ENCODE data around the gene C12orf42.
"Not testable (repeated sequence)": the region's sequence is repeated elsewhere in the genome, so short reads cannot be mapped to it uniquely, and the experiment has no call there.

The C12orf42 gene

GRCh38 chr12:103431387-103431786, 64.4 kb downstream of the C12orf42 start:
- Histone ChIP-seq H4K20me1 (ENCODE audit: low read depth, low read length) (no peaks in the 10 kb centered on the region), H3K79me2 (ENCODE audit: insufficient read depth, low read length) (no peaks in the 10 kb centered on the region), H3K4me2 (ENCODE audit: low read depth, low read length, poor library complexity, severe bottlenecking) (no peak overlapping the region), H3F3A (ENCODE audit: insufficient read depth) (no peaks in the 10 kb centered on the region), H3K9ac (ENCODE audit: low read length) (no peak overlapping the region), H3K9me2 (replicated peaks; ENCODE audit: insufficient read depth, low read length) (no peaks in the 10 kb centered on the region), H3K4me3 (ENCODE audit: insufficient read depth, low read length, poor library complexity, severe bottlenecking) (no peak overlapping the region), H2AFZ (ENCODE audit: low read depth, low read length, severe bottlenecking) (no peak overlapping the region), H3K9me3 (ENCODE audit: insufficient read depth, low read length) (no peaks in the 10 kb centered on the region), H3K36me3 (ENCODE audit: low read length) (no peaks in the 10 kb centered on the region), H3K27ac (ENCODE audit: low read depth, low read length) (no peak overlapping the region), H3K27me3 (ENCODE audit: low read length) (no peaks in the 10 kb centered on the region)
- TF ChIP-seq, protein P1, sequence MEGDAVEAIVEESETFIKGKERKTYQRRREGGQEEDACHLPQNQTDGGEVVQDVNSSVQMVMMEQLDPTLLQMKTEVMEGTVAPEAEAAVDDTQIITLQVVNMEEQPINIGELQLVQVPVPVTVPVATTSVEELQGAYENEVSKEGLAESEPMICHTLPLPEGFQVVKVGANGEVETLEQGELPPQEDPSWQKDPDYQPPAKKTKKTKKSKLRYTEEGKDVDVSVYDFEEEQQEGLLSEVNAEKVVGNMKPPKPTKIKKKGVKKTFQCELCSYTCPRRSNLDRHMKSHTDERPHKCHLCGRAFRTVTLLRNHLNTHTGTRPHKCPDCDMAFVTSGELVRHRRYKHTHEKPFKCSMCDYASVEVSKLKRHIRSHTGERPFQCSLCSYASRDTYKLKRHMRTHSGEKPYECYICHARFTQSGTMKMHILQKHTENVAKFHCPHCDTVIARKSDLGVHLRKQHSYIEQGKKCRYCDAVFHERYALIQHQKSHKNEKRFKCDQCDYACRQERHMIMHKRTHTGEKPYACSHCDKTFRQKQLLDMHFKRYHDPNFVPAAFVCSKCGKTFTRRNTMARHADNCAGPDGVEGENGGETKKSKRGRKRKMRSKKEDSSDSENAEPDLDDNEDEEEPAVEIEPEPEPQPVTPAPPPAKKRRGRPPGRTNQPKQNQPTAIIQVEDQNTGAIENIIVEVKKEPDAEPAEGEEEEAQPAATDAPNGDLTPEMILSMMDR (IDR thresholded peaks at IDR 0.05; ENCODE audit: insufficient read depth, low read length, poor library complexity, severe bottlenecking), result no peak
- no peak for TF ChIP-seq EZH2phosphoT487 (conservative IDR thresholded peaks at IDR 0.05; ENCODE audit: low read length)

DNA sequence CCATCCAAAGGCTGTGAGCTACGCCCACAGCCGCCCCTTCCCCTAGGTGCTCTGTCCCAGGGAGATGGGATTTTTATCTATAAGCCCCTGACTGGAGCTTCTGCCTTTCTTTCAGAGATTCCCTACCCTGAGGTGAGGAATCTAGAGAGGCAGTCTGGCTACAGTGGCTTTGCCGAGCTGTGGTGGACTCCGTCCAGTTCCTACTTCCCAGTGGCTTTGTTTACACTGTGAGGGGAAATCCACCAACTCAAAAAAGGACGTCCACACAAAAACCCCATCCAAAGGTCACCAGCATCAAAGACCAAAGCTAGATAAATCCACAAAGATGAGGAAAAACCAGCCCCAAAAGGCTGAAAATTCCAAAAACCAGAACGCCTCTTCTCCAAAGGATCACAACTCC, 70.1 kb downstream of the C12orf42 start:
- H3K4me2 ChIP-seq (ENCODE audit: low read depth, low read length, poor library complexity, severe bottlenecking); H2AFZ ChIP-seq (ENCODE audit: low read depth, low read length, severe bottlenecking); H4K20me1 ChIP-seq (ENCODE audit: low read depth, low read length); H3K9me3 ChIP-seq (ENCODE audit: insufficient read depth, low read length); H3F3A ChIP-seq (ENCODE audit: insufficient read depth); H3K9ac ChIP-seq (ENCODE audit: low read length); H3K79me2 ChIP-seq (ENCODE audit: insufficient read depth, low read length); H3K36me3 ChIP-seq (ENCODE audit: low read length); H3K4me3 ChIP-seq (ENCODE audit: insufficient read depth, low read length, poor library complexity, severe bottlenecking); H3K27me3 ChIP-seq (ENCODE audit: low read length); H3K9me2 ChIP-seq (replicated peaks; ENCODE audit: insufficient read depth, low read length); H3K27ac ChIP-seq (ENCODE audit: low read depth, low read length): not testable (repeated sequence)

DNA sequence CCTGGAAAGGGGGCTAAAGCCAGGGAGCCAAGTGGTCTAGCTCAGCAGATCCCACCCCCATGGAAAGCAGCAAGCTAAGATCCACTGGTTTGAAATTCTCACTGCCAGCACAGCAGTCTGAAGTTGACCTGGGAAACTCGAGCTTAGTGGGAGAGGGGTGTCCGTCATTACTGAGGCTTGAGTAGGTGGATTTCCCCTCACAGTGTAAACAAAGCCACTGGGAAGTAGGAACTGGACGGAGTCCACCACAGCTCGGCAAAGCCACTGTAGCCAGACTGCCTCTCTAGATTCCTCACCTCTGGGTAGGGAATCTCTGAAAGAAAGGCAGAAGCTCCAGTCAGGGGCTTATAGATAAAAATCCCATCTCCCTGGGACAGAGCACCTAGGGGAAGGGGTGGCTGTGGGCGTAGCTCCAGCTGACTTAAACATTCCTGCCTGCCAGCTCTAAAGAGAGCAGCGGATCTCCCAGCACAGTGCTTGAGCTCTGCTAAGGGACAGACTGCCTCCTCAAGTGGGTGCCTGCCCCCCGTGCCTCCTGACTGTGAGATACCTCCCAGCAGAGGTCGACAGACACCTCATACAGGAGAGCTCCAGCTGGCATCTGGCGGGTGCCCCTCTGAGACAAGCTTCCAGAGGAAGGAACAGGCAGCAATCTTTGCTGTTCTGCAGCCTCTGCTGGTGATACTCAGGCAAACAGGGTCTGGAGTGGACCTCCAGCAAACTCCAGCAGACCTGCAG, 70.8 kb downstream of the C12orf42 start:
- H3K27ac ChIP-seq (ENCODE audit: low read depth, low read length); H3K4me2 ChIP-seq (ENCODE audit: low read depth, low read length, poor library complexity, severe bottlenecking); H3K9ac ChIP-seq (ENCODE audit: low read length); H3K36me3 ChIP-seq (ENCODE audit: low read length); H3K4me3 ChIP-seq (ENCODE audit: insufficient read depth, low read length, poor library complexity, severe bottlenecking); H3K9me2 ChIP-seq (replicated peaks; ENCODE audit: insufficient read depth, low read length); H3K79me2 ChIP-seq (ENCODE audit: insufficient read depth, low read length); H2AFZ ChIP-seq (ENCODE audit: low read depth, low read length, severe bottlenecking); H4K20me1 ChIP-seq (ENCODE audit: low read depth, low read length); H3K9me3 ChIP-seq (ENCODE audit: insufficient read depth, low read length); H3K27me3 ChIP-seq (ENCODE audit: low read length); H3F3A ChIP-seq (ENCODE audit: insufficient read depth): not testable (repeated sequence)

- Histone ChIP-seq H3K9me2 (replicated peaks; ENCODE audit: insufficient read depth, low read length) (no peaks in the 10 kb centered on the region), H3K4me3 (ENCODE audit: insufficient read depth, low read length, poor library complexity, severe bottlenecking) (no peak overlapping the region), H2AFZ (ENCODE audit: low read depth, low read length, severe bottlenecking) (no peak overlapping the region), H3K36me3 (ENCODE audit: low read length) (no peaks in the 10 kb centered on the region), H3K79me2 (ENCODE audit: insufficient read depth, low read length) (no peaks in the 10 kb centered on the region), H3K9ac (ENCODE audit: low read length) (no peak overlapping the region), H3K27ac (ENCODE audit: low read depth, low read length) (no peak overlapping the region), H3K4me2 (ENCODE audit: low read depth, low read length, poor library complexity, severe bottlenecking) (no peak overlapping the region), H3K27me3 (ENCODE audit: low read length) (no peaks in the 10 kb centered on the region), H4K20me1 (ENCODE audit: low read depth, low read length) (no peaks in the 10 kb centered on the region), H3K9me3 (ENCODE audit: insufficient read depth, low read length) (no peaks in the 10 kb centered on the region), H3F3A (ENCODE audit: insufficient read depth) (no peaks in the 10 kb centered on the region)
- TF ChIP-seq, protein P1 (IDR thresholded peaks at IDR 0.05; ENCODE audit: insufficient read depth, low read length, poor library complexity, severe bottlenecking), result no peak
Observed at GRCh38 chr12:103423516-103423910, 72.3 kb downstream of the C12orf42 start.
